Progenitor cell of endocrine pancreas (in vitro differentiated cells): ENCODE measurements around the gene PPM1B. TPM values are rescaled to one million over a fixed set of nuclear protein-coding genes. Genes with fewer than 3 reads are reported as not detected.

Source experiments
- DNase-seq: peaks from one replicate; pipeline ENCODE4 v3.0.0; 2021; ENCODE audit warnings: low spot score; ENCODE audit not compliant: unreplicated experiment
- H3K27ac Mint-ChIP-seq: 2 replicates; pipeline ENCODE4 v1.8.0; 2021; ENCODE audit warnings: mild to moderate bottlenecking, moderate library complexity, mixed read lengths
- H3K27me3 Mint-ChIP-seq: 2 replicates; pipeline ENCODE4 v1.8.0; 2021; ENCODE audit warnings: mixed read lengths
- H3K36me3 Mint-ChIP-seq: 2 replicates; pipeline ENCODE4 v1.8.0; 2022; ENCODE audit warnings: mixed read lengths; ENCODE audit not compliant: insufficient read depth
- H3K4me1 Mint-ChIP-seq: 2 replicates; pipeline ENCODE4 v1.8.0; 2021; ENCODE audit warnings: low read depth, mixed read lengths
- H3K4me3 Mint-ChIP-seq: 2 replicates; pipeline ENCODE4 v1.8.0; 2021; ENCODE audit warnings: low read depth, mild to moderate bottlenecking, moderate library complexity, mixed read lengths
- H3K9me3 Mint-ChIP-seq: 2 replicates; pipeline ENCODE4 v1.8.0; 2021; ENCODE audit warnings: low read depth, mixed read lengths
- CTCF ChIP-seq: fragments of 200-600 bp; sonication (generic); IDR thresholded peaks from one replicate; pipeline ENCODE4 v1.5.0; 2021; ENCODE audit warnings: antibody characterized with exemption, mild to moderate bottlenecking; ENCODE audit not compliant: unreplicated experiment
- total RNA-seq: library from RNA; stranded (reverse); gene quantifications from 2 replicates; pipeline ENCODE4 v1.2.1, GENCODE V29; 2021

PPM1B gene
- total RNA-seq, 1 donor from 2014 or later, result 60.8 TPM

- no peak for DNase-seq
- no peaks in the 10 kb centered on the region for H3K27me3 Mint-ChIP-seq
- TF ChIP-seq CTCF, result no peak
Measured at GRCh38 chr2:44142306-44142705, 26.4 kb upstream of the PPM1B start.

GRCh38 chr2:44143701-44144100, 25.0 kb upstream of the PPM1B start:
- TF ChIP-seq CTCF, result no peak
- no peak for DNase-seq
- Mint-ChIP-seq H3K4me1 (no peaks in the 10 kb centered on the region), H3K9me3 (no peaks in the 10 kb centered on the region), H3K27ac (no peak overlapping the region), H3K27me3 (no peaks in the 10 kb centered on the region), H3K4me3 (no peak overlapping the region), H3K36me3 (no peaks in the 10 kb centered on the region)

More at GRCh38 chr2:44142306-44142705, 26.4 kb upstream of the PPM1B start:
- Mint-ChIP-seq H3K36me3 (no peaks in the 10 kb centered on the region), H3K27ac (no peak overlapping the region), H3K4me3 (no peak overlapping the region), H3K4me1 (no peaks in the 10 kb centered on the region), H3K9me3 (no peaks in the 10 kb centered on the region)

- H3K4me3 Mint-ChIP-seq, result no peak overlapping the region
- no peaks in the 10 kb centered on the region for H3K9me3 Mint-ChIP-seq
- H3K4me1 Mint-ChIP-seq, result no peaks in the 10 kb centered on the region
- DNase-seq, result no peak
- H3K27ac Mint-ChIP-seq, result no peak overlapping the region
- peaks cover 5% of the 10 kb centered on the region for H3K27me3 Mint-ChIP-seq
- no peak for TF ChIP-seq CTCF
- H3K36me3 Mint-ChIP-seq, result no peaks in the 10 kb centered on the region
Measured at GRCh38 chr2:44148999-44149398, 19.7 kb upstream of the PPM1B start.

- H3K27me3 Mint-ChIP-seq, result peaks cover 5% of the 10 kb centered on the region
- no peaks in the 10 kb centered on the region for H3K36me3 Mint-ChIP-seq
- H3K4me1 Mint-ChIP-seq, result no peaks in the 10 kb centered on the region
- no peak for TF ChIP-seq CTCF
- no peak for DNase-seq
- no peaks in the 10 kb centered on the region for H3K9me3 Mint-ChIP-seq
- no peak overlapping the region for H3K4me3 Mint-ChIP-seq
- H3K27ac Mint-ChIP-seq, result no peak overlapping the region
Measured at GRCh38 chr2:44150473-44150872, 18.2 kb upstream of the PPM1B start.

- peaks cover 5% of the 10 kb centered on the region for H3K27me3 Mint-ChIP-seq
- no peak overlapping the region for H3K27ac Mint-ChIP-seq
- no peaks in the 10 kb centered on the region for H3K36me3 Mint-ChIP-seq
- H3K4me3 Mint-ChIP-seq, result no peak overlapping the region
- no peaks in the 10 kb centered on the region for H3K4me1 Mint-ChIP-seq
- no peak for TF ChIP-seq CTCF
- no peaks in the 10 kb centered on the region for H3K9me3 Mint-ChIP-seq
- no peak for DNase-seq
Measured at GRCh38 chr2:44152865-44153669, 15.6 kb upstream of the PPM1B start.
